GM12864 (cell line): Measurements from ENCODE around the gene SHPK.

Experiments
- DNase-seq: peaks from one replicate; pipeline ENCODE4 v3.0.0-alpha.2; 2011; ENCODE audit warnings: low read depth
- H3K4me3 ChIP-seq: 2 replicates; pipeline ENCODE4 v1.5.1; 2011; ENCODE audit warnings: mild to moderate bottlenecking, low read depth, low read length, control low read depth
- CTCF ChIP-seq: IDR thresholded peaks from 2 replicates; pipeline ENCODE4 v1.5.1; 2011; ENCODE audit warnings: low read depth, mild to moderate bottlenecking, moderate library complexity, low read length, control low read depth, inconsistent platforms; ENCODE audit errors: missing control alignments

Gene SHPK

GRCh38 chr17:3615160-3615870, 20.7 kb downstream of the SHPK start:
- TF ChIP-seq CTCF, result no peak
- H3K4me3 ChIP-seq, result no peak overlapping the region
- DNase-seq, result no peak

GRCh38 chr17:3613124-3613523, 22.9 kb downstream of the SHPK start:
- no peak overlapping the region for H3K4me3 ChIP-seq
- no peak for TF ChIP-seq CTCF
- no peak for DNase-seq

- no peak for TF ChIP-seq CTCF
- H3K4me3 ChIP-seq, result no peak overlapping the region
- no peak for DNase-seq
Observed at GRCh38 chr17:3610523-3610922, 25.5 kb downstream of the SHPK start.

GRCh38 chr17:3609689-3610088, 26.4 kb downstream of the SHPK start:
- no peak for TF ChIP-seq CTCF
- H3K4me3 ChIP-seq, result no peak overlapping the region
- no peak for DNase-seq

GRCh38 chr17:3603870-3604259, 32.2 kb downstream of the SHPK start:
- no peak for TF ChIP-seq CTCF
- no peak for DNase-seq

GRCh38 chr17:3603119-3603869, 32.8 kb downstream of the SHPK start:
- TF ChIP-seq CTCF, result no peak

More at GRCh38 chr17:3603870-3604259, 32.2 kb downstream of the SHPK start:
- H3K4me3 ChIP-seq, result no peak overlapping the region

GRCh38 chr17:3602499-3602898, 33.6 kb downstream of the SHPK start:
- peak; percentile 40 for DNase-seq
- H3K4me3 ChIP-seq, result no peak overlapping the region
- peak; percentile 81 for TF ChIP-seq CTCF

More at GRCh38 chr17:3603119-3603869, 32.8 kb downstream of the SHPK start:
- no peak for DNase-seq
- no peak overlapping the region for H3K4me3 ChIP-seq
